ENCODE results near the gene ABHD17A.

ABHD17A gene

DNA sequence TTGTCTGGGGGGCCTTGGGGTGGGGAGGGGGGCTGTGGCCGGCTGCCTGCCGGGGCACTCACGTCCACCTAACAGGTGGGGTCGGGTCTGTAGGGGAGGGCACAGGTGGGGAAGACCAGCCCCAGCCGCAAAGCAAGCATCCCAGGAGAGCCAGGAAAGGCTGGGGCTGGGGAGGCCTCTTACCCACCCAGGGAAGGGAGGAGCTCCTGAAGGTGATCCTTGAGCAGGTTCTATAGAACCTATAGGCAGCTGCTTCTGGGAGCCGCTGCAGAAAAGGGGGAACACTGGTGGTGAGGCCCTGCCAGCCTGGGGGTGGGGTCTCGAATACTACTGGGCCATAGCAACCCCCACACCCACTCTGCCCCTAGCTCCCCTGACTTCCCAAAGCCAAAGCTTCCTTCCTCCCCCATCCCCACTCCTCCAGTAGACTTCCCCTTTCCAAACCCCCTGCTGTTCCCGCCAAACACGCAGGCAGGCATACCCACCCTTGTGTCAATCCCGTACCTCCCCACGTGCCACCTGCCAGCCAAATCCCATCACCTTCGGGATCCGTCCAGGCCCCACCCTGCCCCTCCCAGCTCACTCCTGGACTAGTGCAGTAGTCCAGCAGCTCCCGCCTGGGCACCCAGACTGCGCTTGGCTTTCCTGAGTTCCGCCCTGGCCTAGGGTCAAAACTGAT lies 27.5 kb downstream of the ABHD17A start:
- H3K9me3 ChIP-seq (ENCODE audit: control insufficient read depth, low read length): no peaks in the 10 kb centered on the region
- H3K4me1 ChIP-seq (ENCODE audit: control insufficient read depth, insufficient read depth, low read length, poor library complexity, severe bottlenecking): peaks cover 75% of the 10 kb centered on the region
- peak overlapping the region; percentile 10 for H3K27ac ChIP-seq (ENCODE audit: low read depth, low read length, severe bottlenecking)
- H3K4me3 ChIP-seq (ENCODE audit: extremely low read depth, insufficient read depth, low read length, poor library complexity, severe bottlenecking): no peak overlapping the region
- peaks cover 14% of the 10 kb centered on the region for H3K36me3 ChIP-seq (ENCODE audit: control insufficient read depth, insufficient read depth, low read length)
- WGBS, 2 experiments (ENCODE audit: insufficient coverage in 2 of 2): 60 to 61% methylated on average over 9 to 14 of the region's 16 CpGs

DNA sequence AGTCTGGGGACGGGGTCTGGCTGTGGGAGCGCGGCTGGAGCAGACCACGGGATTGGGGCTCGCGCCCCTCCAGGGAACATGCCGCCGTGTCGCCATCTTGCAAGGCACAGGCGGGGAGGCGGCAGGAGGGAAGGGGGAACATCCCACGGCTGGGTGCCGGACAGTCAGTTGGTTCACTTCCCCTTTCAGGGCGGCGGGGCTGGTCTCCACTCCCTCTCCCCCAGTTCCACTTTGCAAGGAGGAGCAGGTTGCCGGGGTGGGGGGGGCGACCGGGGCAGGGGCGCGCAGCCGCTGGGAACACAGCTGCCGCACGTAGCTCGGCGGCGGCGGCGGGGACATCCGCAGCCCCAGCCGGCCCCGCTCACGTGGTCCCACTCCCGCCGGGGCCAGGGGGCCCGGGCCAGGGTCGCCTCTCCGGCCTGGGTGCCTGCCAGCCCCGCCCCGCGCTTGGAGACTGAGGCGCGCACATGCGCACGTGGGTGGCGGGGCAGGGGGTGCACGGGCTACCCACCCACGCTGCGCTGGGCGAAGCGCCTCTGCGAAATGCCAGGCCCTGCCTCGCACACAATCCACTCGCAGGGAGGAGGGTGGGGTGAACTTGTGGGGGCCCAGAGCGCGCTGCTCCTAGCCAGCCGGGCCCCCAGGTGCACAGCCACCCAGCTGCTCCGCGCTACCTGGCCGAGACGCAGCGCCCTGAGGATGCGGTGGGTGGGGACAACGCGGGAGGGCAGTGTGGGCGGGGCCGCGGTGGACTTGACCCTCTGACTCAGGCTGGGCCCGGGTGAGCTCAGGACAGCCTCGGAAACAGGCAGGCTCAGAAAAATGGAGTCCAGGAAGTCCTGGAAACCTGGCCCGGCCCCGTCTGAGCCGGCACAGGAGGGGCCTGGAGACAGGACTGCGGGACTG lies 28.3 kb downstream of the ABHD17A start:
- peaks cover 75% of the 10 kb centered on the region for H3K4me1 ChIP-seq (ENCODE audit: control insufficient read depth, insufficient read depth, low read length, poor library complexity, severe bottlenecking)
- peak overlapping the region; percentile 11 for H3K4me3 ChIP-seq (ENCODE audit: extremely low read depth, insufficient read depth, low read length, poor library complexity, severe bottlenecking)
- H3K36me3 ChIP-seq (ENCODE audit: control insufficient read depth, insufficient read depth, low read length): peaks cover 16% of the 10 kb centered on the region
- H3K9me3 ChIP-seq (ENCODE audit: control insufficient read depth, low read length): no peaks in the 10 kb centered on the region
- WGBS, 2 experiments (ENCODE audit: insufficient coverage in 2 of 2): 39 to 43% methylated on average over 48 of the region's 73 CpGs
- H3K27ac ChIP-seq (ENCODE audit: low read depth, low read length, severe bottlenecking): peak overlapping the region; percentile 10

DNA sequence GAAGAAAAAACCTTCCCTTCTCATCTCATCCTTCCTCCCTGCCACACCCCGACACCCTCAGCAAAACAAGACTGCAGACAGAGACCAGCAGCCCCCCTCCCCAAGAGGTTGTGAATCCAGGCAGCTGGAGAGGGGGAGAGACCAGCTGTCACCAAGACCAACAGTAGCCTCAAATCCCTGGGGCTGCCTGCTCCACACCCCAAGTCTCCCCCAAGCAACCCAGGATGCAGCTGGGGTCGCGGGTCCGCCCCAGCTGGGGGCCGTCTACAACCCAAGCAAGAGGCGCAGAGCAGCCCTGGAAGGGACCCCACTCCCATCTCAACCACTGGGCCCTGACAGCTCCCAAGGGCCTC lies 29.0 kb downstream of the ABHD17A start:
- Histone ChIP-seq H3K36me3 (ENCODE audit: control insufficient read depth, insufficient read depth, low read length) (peaks cover 22% of the 10 kb centered on the region), H3K9me3 (ENCODE audit: control insufficient read depth, low read length) (no peaks in the 10 kb centered on the region), H3K27ac (ENCODE audit: low read depth, low read length, severe bottlenecking) (peak overlapping the region; percentile 71), H3K4me3 (ENCODE audit: extremely low read depth, insufficient read depth, low read length, poor library complexity, severe bottlenecking) (no peak overlapping the region), H3K4me1 (ENCODE audit: control insufficient read depth, insufficient read depth, low read length, poor library complexity, severe bottlenecking) (peaks cover 72% of the 10 kb centered on the region)
- WGBS, 2 experiments (ENCODE audit: insufficient coverage in 2 of 2): 69 to 92% methylated on average over 2 to 5 of the region's 6 CpGs

- Histone ChIP-seq H3K4me1 (ENCODE audit: control insufficient read depth, insufficient read depth, low read length, poor library complexity, severe bottlenecking) (peaks cover 68% of the 10 kb centered on the region), H3K9me3 (ENCODE audit: control insufficient read depth, low read length) (no peaks in the 10 kb centered on the region), H3K4me3 (ENCODE audit: extremely low read depth, insufficient read depth, low read length, poor library complexity, severe bottlenecking) (peak overlapping the region; percentile 8), H3K27ac (ENCODE audit: low read depth, low read length, severe bottlenecking) (peak overlapping the region; percentile 71), H3K36me3 (ENCODE audit: control insufficient read depth, insufficient read depth, low read length) (peaks cover 23% of the 10 kb centered on the region)
- WGBS, 2 experiments (ENCODE audit: insufficient coverage in 2 of 2): 69 to 70% methylated on average over 12 to 13 of the region's 13 CpGs
Observed at GRCh38 chr19:1855828-1856255, 29.5 kb downstream of the ABHD17A start.

DNA sequence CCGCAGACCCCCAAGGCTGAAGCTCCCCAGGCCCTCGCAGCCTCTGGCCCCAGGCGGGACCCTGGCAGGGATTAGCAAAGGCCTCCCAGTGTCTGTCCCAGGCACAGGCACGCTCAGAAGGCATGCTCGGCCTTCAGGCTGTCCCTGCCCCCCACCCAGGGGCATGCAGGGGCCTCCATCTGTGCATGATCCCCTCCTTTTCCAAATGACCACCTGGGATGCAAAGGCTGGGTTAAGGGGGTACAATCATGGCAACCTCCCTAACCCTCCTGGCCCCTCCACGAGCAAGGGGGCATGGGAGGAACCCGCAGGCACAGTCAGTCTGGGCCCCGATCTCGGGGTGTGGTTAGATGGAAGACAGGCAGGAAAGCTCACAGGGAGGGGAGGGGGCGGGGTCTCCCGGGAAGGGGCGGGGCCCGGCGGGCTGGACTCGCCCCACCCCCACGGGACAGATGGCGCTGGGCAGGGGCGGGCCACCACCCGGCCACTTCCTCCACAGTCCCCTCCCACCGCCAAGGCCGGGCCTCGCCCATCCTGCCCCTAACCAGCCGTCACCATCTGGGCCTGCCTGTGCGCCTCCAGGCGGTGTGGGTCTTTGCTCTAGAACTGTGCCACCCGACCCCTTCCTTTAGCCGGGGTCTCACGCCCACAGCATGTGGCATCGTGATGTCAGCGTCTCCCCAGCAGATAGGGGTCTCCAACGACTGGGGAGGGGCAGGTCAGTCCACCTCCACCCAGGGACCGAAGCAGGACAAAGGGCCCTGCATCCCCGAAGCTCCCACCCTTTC lies 30.1 kb downstream of the ABHD17A start:
- H3K4me1 ChIP-seq (ENCODE audit: control insufficient read depth, insufficient read depth, low read length, poor library complexity, severe bottlenecking): peaks cover 62% of the 10 kb centered on the region
- peak overlapping the region; percentile 14 for H3K4me3 ChIP-seq (ENCODE audit: extremely low read depth, insufficient read depth, low read length, poor library complexity, severe bottlenecking)
- 21 to 26% methylated on average over 21 to 27 of the region's 33 CpGs for WGBS, 2 experiments (ENCODE audit: insufficient coverage in 2 of 2)
- peak overlapping the region; percentile 86 for H3K27ac ChIP-seq (ENCODE audit: low read depth, low read length, severe bottlenecking)
- no peaks in the 10 kb centered on the region for H3K9me3 ChIP-seq (ENCODE audit: control insufficient read depth, low read length)
- H3K36me3 ChIP-seq (ENCODE audit: control insufficient read depth, insufficient read depth, low read length): peaks cover 23% of the 10 kb centered on the region

DNA sequence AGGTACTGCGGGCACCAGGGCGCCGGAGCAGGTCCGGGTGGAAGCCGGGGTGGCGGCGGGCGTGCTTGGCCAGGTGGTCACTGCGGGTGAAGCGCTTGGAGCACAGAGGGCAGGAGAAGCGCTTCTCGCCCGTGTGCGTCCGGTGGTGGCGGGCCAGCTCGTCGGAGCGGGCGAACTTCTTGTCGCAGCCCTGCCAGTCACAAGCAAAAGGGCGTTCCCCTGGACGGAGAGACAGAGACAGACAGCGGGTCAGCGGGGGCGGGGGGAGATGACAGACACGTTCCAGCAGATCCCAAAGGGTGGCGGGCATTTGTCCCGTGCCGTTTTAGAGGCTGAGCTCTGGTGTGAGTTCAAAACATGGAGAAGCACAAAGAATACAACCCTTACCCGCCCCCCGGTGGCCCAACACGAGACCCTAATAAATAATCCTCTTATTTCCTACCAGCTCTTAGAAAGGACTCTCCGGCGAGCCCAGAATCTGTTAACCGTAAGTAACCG lies 30.7 kb downstream of the ABHD17A start:
- peak overlapping the region; percentile 14 for H3K4me3 ChIP-seq (ENCODE audit: extremely low read depth, insufficient read depth, low read length, poor library complexity, severe bottlenecking)
- peak overlapping the region; percentile 86 for H3K27ac ChIP-seq (ENCODE audit: low read depth, low read length, severe bottlenecking)
- no peaks in the 10 kb centered on the region for H3K9me3 ChIP-seq (ENCODE audit: control insufficient read depth, low read length)
- H3K4me1 ChIP-seq (ENCODE audit: control insufficient read depth, insufficient read depth, low read length, poor library complexity, severe bottlenecking): peaks cover 55% of the 10 kb centered on the region
- 86 to 87% methylated on average over 27 to 35 of the region's 37 CpGs for WGBS, 2 experiments (ENCODE audit: insufficient coverage in 2 of 2)
- peaks cover 23% of the 10 kb centered on the region for H3K36me3 ChIP-seq (ENCODE audit: control insufficient read depth, insufficient read depth, low read length)

- Histone ChIP-seq H3K27ac (ENCODE audit: low read depth, low read length, severe bottlenecking) (no peak overlapping the region), H3K4me1 (ENCODE audit: control insufficient read depth, insufficient read depth, low read length, poor library complexity, severe bottlenecking) (peaks cover 50% of the 10 kb centered on the region), H3K9me3 (ENCODE audit: control insufficient read depth, low read length) (no peaks in the 10 kb centered on the region), H3K4me3 (ENCODE audit: extremely low read depth, insufficient read depth, low read length, poor library complexity, severe bottlenecking) (no peak overlapping the region), H3K36me3 (ENCODE audit: control insufficient read depth, insufficient read depth, low read length) (peaks cover 23% of the 10 kb centered on the region)
- 93 to 94% methylated on average over 10 to 11 of the region's 16 CpGs for WGBS, 2 experiments (ENCODE audit: insufficient coverage in 2 of 2)
Observed at GRCh38 chr19:1854039-1854541, 31.2 kb downstream of the ABHD17A start.

DNA sequence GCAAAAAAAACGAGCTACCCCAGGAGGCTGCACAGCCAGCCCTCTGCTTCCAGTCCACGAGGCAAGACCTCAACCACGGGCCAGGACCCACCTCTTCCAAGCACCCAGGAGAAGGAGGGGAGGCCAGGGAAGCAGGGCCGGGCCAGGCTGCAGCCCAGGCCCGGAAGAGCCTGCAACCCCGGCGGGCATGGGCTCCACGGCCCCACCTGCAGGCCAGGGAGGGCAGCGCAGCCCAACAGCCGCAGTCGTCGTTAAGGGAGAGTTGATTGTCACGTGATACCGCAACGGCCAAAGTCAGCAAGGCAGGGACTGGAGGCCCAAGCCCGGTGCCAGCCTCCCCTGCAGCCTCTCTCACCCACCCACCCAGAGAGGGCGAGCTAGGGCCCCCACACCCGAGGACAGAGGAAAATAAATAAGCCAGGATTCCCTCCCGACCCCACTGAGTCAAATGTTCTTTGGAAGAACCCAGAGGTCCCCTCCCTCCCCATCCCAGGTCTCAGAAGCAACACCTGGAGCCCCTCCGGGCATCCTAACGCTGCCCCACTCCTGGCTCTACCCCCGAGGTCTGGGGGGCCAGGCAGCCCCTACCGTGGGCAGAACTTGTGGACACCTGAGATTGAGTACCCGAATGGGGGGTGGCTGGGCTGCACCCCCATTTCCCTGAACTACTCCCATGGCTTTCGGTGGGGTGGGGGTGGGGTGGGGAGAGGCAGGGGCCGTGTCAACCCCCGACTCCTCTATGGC lies 31.8 kb downstream of the ABHD17A start:
- WGBS, 2 experiments (ENCODE audit: insufficient coverage in 2 of 2): 49% methylated on average over 14 of the region's 27 CpGs
- Histone ChIP-seq H3K4me1 (ENCODE audit: control insufficient read depth, insufficient read depth, low read length, poor library complexity, severe bottlenecking) (peaks cover 46% of the 10 kb centered on the region), H3K9me3 (ENCODE audit: control insufficient read depth, low read length) (no peaks in the 10 kb centered on the region), H3K27ac (ENCODE audit: low read depth, low read length, severe bottlenecking) (no peak overlapping the region), H3K36me3 (ENCODE audit: control insufficient read depth, insufficient read depth, low read length) (peaks cover 23% of the 10 kb centered on the region), H3K4me3 (ENCODE audit: extremely low read depth, insufficient read depth, low read length, poor library complexity, severe bottlenecking) (no peak overlapping the region)

- Histone ChIP-seq H3K9me3 (ENCODE audit: control insufficient read depth, low read length) (no peaks in the 10 kb centered on the region), H3K36me3 (ENCODE audit: control insufficient read depth, insufficient read depth, low read length) (peaks cover 23% of the 10 kb centered on the region), H3K4me3 (ENCODE audit: extremely low read depth, insufficient read depth, low read length, poor library complexity, severe bottlenecking) (no peak overlapping the region), H3K4me1 (ENCODE audit: control insufficient read depth, insufficient read depth, low read length, poor library complexity, severe bottlenecking) (peaks cover 39% of the 10 kb centered on the region), H3K27ac (ENCODE audit: low read depth, low read length, severe bottlenecking) (no peak overlapping the region)
- 93 to 94% methylated on average over 5 to 6 of the region's 9 CpGs for WGBS, 2 experiments (ENCODE audit: insufficient coverage in 2 of 2)
Observed at GRCh38 chr19:1852581-1853128, 32.6 kb downstream of the ABHD17A start.

Data from mesodermal cell (in vitro differentiated cells).